KOPT-K1 (cell line): ENCODE measurements around the gene RHOD.

Source experiments
- H3K27ac ChIP-seq: fragments of 200-600 bp; sonication (generic); 2 replicates; pipeline ENCODE4 v1.5.1; 2016; ENCODE audit warnings: antibody characterized with exemption, mild to moderate bottlenecking, low read depth, low read length; ENCODE audit not compliant: poor library complexity, severe bottlenecking
- H3K36me3 ChIP-seq: fragments of 200-600 bp; sonication (generic); 2 replicates; pipeline ENCODE4 v1.5.1; 2017; ENCODE audit warnings: antibody characterized with exemption, mild to moderate bottlenecking, low read length, moderate library complexity; ENCODE audit not compliant: insufficient read depth
- H3K9me3 ChIP-seq: fragments of 200-600 bp; sonication (generic); 2 replicates; pipeline ENCODE4 v1.5.1; 2017; ENCODE audit warnings: antibody characterized with exemption, low read length, mild to moderate bottlenecking; ENCODE audit not compliant: insufficient read depth, poor library complexity, severe bottlenecking

The RHOD gene

DNA sequence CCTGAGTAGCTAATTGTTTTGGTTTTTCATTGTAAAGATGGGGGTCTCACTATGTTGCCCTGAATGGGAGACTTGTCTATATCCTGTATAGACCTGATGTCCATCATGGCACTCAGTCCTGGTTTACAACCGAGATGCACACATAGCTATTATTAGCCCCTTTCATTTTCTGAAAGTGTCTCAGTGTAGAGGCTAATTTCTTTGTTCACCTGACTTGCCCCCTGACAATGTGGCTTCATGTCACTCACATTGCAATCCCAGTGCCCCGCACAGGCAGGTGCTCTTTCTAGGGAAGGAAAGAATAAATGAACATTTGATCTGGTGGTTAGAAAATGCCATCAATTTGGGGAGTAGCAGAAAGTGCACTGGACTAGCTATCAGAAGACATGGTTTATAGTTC lies 49.3 kb downstream of the RHOD start:
- no peak overlapping the region for H3K27ac ChIP-seq
- no peaks in the 10 kb centered on the region for H3K36me3 ChIP-seq
- H3K9me3 ChIP-seq: no peaks in the 10 kb centered on the region

- Histone ChIP-seq H3K36me3 (no peaks in the 10 kb centered on the region), H3K27ac (no peak overlapping the region), H3K9me3 (no peaks in the 10 kb centered on the region)
Observed at GRCh38 chr11:67111261-67111660, 54.6 kb downstream of the RHOD start.

DNA sequence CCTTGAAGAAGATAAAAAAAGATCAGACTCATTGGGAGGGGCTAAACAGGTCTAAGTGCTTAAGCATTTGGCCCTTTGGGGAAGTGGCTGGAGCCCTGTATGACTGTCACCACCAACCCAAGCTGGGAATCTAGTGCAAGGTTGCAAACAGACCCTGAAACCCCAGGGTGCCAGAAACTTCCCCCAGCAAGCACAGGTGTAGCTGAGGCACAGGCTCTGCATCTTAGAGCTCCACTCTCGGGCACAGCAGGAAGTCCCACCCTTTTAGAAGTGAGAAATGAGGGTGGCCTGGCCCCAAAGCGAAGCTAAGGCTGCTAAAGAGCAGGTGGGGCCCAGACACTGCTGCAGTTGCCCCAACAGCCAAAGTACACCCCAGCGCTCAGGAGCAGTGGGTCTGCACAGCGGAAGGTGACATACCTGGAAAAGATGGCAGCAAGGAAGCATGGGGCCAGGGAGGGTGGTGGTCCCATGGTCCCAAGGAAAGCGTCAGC lies 56.6 kb downstream of the RHOD start:
- no peaks in the 10 kb centered on the region for H3K9me3 ChIP-seq
- peak overlapping the region; percentile 30 for H3K27ac ChIP-seq
- no peaks in the 10 kb centered on the region for H3K36me3 ChIP-seq

DNA sequence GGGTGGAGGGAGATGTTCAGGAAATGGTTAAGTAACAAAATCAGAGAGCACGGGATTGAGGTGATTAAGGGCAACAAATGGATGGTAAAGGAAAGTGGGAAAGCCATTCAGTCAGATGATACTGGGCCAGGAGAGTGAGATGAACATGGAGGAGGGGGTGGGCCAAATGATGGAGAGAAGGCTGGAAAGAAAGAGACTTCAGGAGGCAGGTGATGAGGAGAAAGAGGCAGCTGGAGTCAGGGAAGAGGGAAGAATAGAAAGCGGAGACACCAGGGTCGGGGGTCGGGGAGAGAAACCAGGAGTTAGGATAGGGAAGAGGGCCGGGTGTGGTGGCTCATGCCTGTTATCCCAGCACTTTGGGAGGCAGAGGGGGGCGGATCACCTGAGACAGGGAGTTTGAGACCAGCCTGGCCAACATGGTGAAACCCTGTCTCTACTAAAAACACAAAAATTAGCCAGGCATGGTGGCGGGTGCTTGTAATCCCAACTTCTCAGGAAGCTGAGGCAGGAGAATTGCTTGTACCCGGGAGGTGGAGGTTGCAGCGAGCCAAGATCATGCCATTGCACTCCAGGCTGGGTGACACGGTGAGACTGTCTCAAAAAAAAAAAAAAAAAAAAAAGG lies 57.7 kb downstream of the RHOD start:
- Histone ChIP-seq H3K36me3 (no peaks in the 10 kb centered on the region), H3K9me3 (no peaks in the 10 kb centered on the region), H3K27ac (no peak overlapping the region)

- H3K9me3 ChIP-seq: no peaks in the 10 kb centered on the region
- H3K27ac ChIP-seq: no peak overlapping the region
- H3K36me3 ChIP-seq: no peaks in the 10 kb centered on the region
Observed at GRCh38 chr11:67116758-67117105, 60.1 kb downstream of the RHOD start.

- Histone ChIP-seq H3K36me3 (no peaks in the 10 kb centered on the region), H3K9me3 (no peaks in the 10 kb centered on the region), H3K27ac (no peak overlapping the region)
Observed at GRCh38 chr11:67117176-67117575, 60.5 kb downstream of the RHOD start.

DNA sequence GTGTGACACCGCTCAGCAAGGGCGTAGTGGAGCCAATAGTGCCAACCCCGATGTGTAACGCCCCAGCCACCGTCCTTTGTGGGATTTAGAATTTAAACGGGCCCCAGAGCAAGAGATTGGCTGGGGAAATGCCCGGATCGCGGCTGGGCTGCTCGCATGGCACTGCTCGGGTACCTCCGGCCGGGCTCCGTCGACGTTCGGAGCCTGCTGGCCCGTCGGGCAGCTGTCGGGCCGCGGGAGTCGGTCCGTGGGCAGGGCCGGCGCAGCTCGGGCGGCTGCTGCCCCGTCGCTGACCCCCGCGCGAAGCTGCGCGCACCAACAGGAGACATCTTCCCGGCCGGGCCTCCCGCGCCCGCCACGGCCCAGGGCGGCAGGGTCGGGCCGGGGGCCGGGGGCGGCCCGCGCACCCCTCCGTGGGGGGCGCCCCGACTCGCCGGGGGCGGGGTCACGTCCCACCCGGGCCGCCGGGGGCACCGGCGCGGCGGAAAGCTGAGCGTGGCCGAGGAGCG lies 61.1 kb downstream of the RHOD start:
- peak overlapping the region; percentile 87 for H3K27ac ChIP-seq
- H3K9me3 ChIP-seq: no peaks in the 10 kb centered on the region
- peaks cover 1% of the 10 kb centered on the region; the same call in 1 of the 2 replicates for H3K36me3 ChIP-seq

DNA sequence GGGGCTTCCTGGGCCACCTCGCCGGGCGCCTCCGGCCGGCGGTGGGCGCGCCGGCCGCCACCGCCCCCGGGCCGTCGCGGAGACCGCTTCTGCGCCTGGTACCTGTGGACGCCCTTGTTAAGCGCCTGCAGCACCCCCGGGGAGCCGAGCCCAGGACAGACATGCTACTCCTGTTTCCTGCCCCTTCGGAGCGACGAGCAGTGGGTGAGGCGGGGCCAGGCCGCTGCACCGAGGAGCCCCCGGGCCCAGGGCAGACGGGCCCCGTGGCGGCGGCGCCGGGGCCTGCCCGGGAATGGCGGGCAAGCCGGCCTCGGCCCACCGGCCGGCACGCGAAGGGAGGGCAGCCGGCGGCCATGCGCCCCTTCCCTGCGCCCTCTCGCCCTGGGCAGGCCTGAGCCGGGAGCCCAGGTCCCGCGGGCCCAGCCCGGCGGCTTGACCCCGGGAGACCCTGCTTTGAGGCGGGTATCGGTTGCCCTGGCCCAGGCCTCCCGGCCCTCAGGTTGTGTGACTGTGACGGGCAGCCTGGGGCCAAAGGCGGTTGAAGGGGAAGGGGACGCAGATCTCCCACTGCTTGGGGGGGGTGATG lies 61.6 kb downstream of the RHOD start:
- Histone ChIP-seq H3K27ac (peak overlapping the region; percentile 87), H3K36me3 (peaks cover 7% of the 10 kb centered on the region), H3K9me3 (no peaks in the 10 kb centered on the region)

- Histone ChIP-seq H3K36me3 (peaks cover 14% of the 10 kb centered on the region), H3K9me3 (no peaks in the 10 kb centered on the region), H3K27ac (peak within 1 kb of the TSS; percentile 87)
Observed at GRCh38 chr11:67118801-67119584, 62.3 kb downstream of the RHOD start, which contains the start of gene KDM2A. Gene KDM2A, plus strand, starts transcription at chr11:67119263. Its CDS starts 2,054 bp downstream, at chr11:67121317.

DNA sequence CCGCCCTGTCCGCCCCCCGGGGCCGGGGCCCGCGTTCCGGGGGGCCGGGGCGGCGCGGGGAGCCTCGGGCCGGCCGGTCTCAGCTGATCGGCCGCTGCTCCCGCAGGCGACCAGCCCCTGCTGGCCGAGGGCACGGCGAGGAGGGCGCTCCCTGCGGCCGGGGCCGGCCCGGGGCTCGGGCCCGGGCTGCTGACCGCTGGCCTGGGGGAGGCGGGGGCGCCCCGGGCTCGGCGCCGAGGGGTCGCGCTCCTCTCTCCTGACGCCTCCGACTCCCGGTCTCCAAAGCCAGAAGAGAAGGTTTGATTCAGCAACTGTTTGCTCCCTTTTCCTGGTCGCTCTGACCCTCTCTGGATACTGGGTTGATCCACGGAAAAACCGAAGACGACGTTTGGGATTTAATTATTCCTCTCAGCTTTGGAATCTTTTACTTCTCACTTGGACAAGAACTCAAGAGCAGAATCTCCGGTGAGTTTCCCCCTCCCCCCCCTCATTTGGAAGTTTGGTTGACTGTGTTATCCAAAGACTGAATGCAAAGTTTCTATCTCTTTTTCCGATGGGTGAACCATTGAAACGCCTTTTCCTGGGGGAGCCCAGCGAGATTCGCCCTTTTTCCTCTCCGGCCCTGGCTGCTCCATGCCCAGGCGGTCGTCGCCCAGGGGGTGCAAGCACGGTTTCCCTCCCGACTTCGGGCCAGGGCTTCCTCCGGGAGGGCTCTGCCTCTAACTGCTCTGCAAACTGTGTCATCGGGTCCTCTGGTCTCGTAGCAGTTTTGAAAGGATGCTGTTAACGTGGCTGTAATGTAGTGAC lies 63.1 kb downstream of the RHOD start:
- peaks cover 21% of the 10 kb centered on the region for H3K36me3 ChIP-seq
- H3K9me3 ChIP-seq: no peaks in the 10 kb centered on the region
- H3K27ac ChIP-seq: peak overlapping the region; percentile 87

DNA sequence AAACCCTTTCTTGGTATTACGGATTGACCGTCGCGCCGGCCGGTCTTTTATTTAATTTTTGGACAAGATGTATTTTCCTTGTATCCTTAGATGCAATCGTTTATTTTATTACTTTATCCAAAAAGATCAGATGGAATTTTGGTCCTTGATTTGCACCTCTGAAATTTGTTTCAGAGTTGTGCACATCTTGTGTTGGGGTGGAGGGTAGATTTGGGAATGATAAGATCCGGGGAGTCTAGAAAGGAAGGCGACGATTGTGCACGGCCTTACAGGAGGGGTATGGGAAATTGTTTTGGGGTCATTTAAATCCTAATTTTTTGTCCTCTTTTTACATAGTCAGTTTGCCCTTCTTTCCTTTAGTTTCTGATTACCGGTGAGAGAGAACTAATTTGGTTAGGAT lies 63.8 kb downstream of the RHOD start:
- peaks cover 28% of the 10 kb centered on the region for H3K36me3 ChIP-seq
- peak overlapping the region; percentile 87 for H3K27ac ChIP-seq
- H3K9me3 ChIP-seq: no peaks in the 10 kb centered on the region

DNA sequence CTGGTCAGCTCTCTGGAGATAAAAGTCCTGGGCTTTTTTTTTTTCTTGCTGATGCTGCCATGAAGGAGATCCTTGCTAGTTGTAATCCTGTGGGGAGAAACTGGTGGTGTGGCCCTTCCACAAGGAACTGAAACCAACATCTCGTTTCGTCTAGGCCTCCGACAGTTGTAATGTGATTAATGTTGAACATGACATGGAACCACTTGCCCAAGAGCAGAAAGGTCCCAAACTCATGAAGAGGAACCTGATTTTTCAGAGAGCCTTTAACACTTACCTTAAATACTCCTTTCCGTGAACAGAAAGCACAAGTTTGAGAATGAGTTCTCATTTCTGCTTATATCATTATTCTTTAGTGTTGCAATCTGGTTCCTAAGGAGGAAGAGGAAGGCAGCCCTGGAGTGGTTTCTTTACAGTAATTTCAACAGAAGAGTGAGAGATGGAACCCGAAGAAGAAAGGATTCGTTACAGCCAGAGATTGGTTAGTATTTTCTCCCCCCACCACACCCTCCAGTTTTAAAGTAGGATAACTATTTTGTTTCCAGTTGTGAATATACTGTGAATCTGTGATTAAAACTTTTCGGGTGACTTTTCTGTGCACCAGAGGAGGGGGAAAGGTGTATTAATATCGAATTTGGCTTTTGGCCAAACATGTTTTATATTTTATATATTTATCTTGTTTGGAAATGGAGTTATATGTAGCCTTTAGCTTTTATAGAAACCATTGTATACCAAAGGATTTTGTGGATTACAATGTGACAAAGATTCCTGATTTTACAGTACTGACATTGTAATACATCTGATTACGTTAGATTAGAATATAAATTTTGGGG lies 64.4 kb downstream of the RHOD start:
- H3K27ac ChIP-seq: peak overlapping the region; percentile 87
- H3K36me3 ChIP-seq: peaks cover 31% of the 10 kb centered on the region

More for the DNA sequence above, 64.4 kb downstream of the RHOD start:
- H3K9me3 ChIP-seq: no peaks in the 10 kb centered on the region
